Pancreas (tissue), 10 donors: ENCODE data around the gene PIP4K2A. TPM values are rescaled to one million over a fixed set of nuclear protein-coding genes. Genes with fewer than 3 reads are reported as not detected.

Experiments
- ATAC-seq, 4 donors: fragments of 200-7000 bp; cut with Tn5 transposase; one replicate each; pipeline versions ENCODE4 v1.8.0 to v1.9.1; 2020; ENCODE audit warnings: mild to moderate bottlenecking in 4 of 4, moderate library complexity in 4 of 4
- DNase-seq, 6 donors: peaks; one replicate each; pipeline ENCODE4 v3.0.0-alpha.2; 2020
- FAIRE-seq: peaks from 2 replicates; lab custom pipeline; 2012; peaks lifted over from hg19 to GRCh38; lab: Jason Lieb, UNC
- H3K27ac ChIP-seq, 4 donors: fragments of 200-600 bp; sonication (generic); 1 replicate in 3 of 4; 2 replicates in 1 of 4; pipeline versions ENCODE4 v1.5.0 to v1.8.0; 2020
- H3K27me3 ChIP-seq, 4 donors: fragments of 200-600 bp; one replicate each; pipeline ENCODE4 v1.8.0; 2021
- H3K36me3 ChIP-seq, 3 donors: fragments of 200-600 bp; sonication (generic) in 1 of 3; one replicate each; pipeline versions ENCODE4 v1.5.0 to v1.8.0; 2020 to 2021
- H3K4me1 ChIP-seq, 3 donors: fragments of 200-600 bp; one replicate each; pipeline ENCODE4 v1.8.0; 2021
- H3K4me3 ChIP-seq, 4 donors: fragments of 200-600 bp; sonication (generic) in 2 of 4; one replicate each; pipeline versions ENCODE4 v1.5.0 to v1.8.0; 2020 to 2021
- H3K9me3 ChIP-seq, 4 donors: fragments of 200-600 bp; one replicate each; pipeline ENCODE4 v1.8.0; 2021
- WGBS, 2 donors: extraction: QIAGEN DNeasy Blood & Tissue Kit; methylation state at CpG; one replicate each; pipeline ENCODE4 v1.1.7; 2013; 5-methylcytosine and 5-hydroxymethylcytosine counted together
- intact Hi-C, 3 donors: fragments of 100-400 bp; cut with DNase I; formaldehyde crosslinking; loops; one replicate each; pipeline versions ENCODE4 v1.11.1 to v1.14.2; 2022
- polyA plus RNA-seq, 2 donors: library from polyadenylated mRNA; stranded (reverse); fragments of 200-250 nt; gene quantifications; one replicate each; pipeline ENCODE4 v1.2.3, GENCODE V29; 2013
- total RNA-seq, 6 donors: library from RNA; stranded (reverse); fragmentation: NEBNext Ultra II Directional in 4 of 6; extraction: Animal tissue kit (Norgen Biotek cat#: 25700) in 4 of 6; gene quantifications; one replicate each; pipeline versions ENCODE4 v1.2.1 to v1.2.4, GENCODE V29; 2021 to 2023
- TF ChIP-seq, protein P1 (sequence below), 4 donors: fragments of 200-600 bp; sonication (generic) in 3 of 4; IDR thresholded peaks; one replicate each; pipeline versions ENCODE4 v1.5.0 to v1.8.0; 2021; ENCODE audit warnings: antibody characterized with exemption in 4 of 4
- donor health status: healthy with polysubstance abuse.
- donor health status: DM: no; HTN: no; CAD: no; lungs with moderate emphysema.
- donor health status: DM: no; HTN: no; CAD: no.
- donor health status: control.
- donor health status: control.
- donor health status: Bipolar disorder and iron deficiency.
- donor health status: DM: yes; HTN: yes; CAD: no.
- donor health status: DM: no; HTN: no; CAD: no.
- donor health status: DM: no; HTN: no; CAD: no.
- donor health status: DM: yes; HTN: yes; CAD: no.

Gene PIP4K2A
- total and polyA plus RNA-seq, 8 donors = 3.6 to 17.8 (median 6.7) TPM

DNA sequence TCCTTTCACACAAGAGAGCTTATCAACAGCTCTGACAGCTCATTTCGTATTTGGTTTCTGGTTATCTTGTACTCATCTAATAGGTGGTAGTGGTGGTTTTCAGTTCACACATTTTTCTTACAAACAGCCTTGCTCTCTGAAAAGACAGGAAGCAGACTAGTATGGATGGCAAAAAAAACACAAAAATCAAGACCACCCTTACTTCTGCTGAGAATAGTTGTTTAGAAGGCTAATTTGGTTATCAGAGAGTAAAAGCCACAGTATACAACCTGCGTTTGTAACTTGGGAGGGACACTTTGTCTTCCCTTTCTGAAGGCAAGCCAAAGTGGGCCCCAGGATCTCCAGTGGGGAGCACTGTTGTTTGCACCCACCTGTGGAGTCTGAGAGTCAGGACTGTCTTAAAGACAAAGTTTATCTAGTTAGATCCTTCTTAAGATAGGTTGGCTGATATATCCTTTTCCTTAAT lies 68.0 kb downstream of the PIP4K2A start:
- no peaks in the 10 kb centered on the region for H3K9me3 ChIP-seq
- H3K4me3 ChIP-seq = no peak overlapping the region
- intact Hi-C loops = no loop called here
- no peak for DNase-seq
- no peaks in the 10 kb centered on the region for H3K36me3 ChIP-seq
- FAIRE-seq = no peak
- 56 to 63% methylated on average over 2 of the region's 2 CpGs for WGBS, 2 donors
- H3K27ac ChIP-seq = no peak overlapping the region
- no peaks in the 10 kb centered on the region for H3K27me3 ChIP-seq
- TF ChIP-seq, protein P1, sequence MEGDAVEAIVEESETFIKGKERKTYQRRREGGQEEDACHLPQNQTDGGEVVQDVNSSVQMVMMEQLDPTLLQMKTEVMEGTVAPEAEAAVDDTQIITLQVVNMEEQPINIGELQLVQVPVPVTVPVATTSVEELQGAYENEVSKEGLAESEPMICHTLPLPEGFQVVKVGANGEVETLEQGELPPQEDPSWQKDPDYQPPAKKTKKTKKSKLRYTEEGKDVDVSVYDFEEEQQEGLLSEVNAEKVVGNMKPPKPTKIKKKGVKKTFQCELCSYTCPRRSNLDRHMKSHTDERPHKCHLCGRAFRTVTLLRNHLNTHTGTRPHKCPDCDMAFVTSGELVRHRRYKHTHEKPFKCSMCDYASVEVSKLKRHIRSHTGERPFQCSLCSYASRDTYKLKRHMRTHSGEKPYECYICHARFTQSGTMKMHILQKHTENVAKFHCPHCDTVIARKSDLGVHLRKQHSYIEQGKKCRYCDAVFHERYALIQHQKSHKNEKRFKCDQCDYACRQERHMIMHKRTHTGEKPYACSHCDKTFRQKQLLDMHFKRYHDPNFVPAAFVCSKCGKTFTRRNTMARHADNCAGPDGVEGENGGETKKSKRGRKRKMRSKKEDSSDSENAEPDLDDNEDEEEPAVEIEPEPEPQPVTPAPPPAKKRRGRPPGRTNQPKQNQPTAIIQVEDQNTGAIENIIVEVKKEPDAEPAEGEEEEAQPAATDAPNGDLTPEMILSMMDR (IDR thresholded peaks at IDR 0.05) = no peak
- no peak for ATAC-seq
- peaks cover 0 to 4% (median 0%) of the 10 kb centered on the region in 3 donors for H3K4me1 ChIP-seq

DNA sequence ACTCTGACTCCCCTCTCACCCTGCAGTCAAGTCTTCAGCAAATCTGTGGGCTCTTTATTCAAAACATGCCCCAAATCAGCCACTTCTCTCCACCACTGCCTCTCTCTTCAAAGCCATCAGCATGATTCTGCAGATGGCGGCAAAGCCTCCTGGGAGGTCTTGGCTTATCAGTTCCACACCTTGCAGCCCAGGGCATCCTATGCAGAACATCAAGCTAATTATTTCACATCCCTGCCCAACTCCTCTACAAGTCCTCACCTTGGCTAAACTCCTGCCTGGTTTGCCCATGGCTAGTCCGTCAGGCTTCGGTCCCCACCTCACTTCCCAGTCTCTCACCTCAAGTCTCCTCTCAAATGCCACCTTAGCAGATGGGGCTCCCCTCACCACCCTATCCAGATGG lies 70.2 kb downstream of the PIP4K2A start:
- intact Hi-C loops = no loop called here
- no peaks in the 10 kb centered on the region for H3K36me3 ChIP-seq
- H3K4me3 ChIP-seq = no peak overlapping the region
- DNase-seq (no peak), FAIRE-seq (no peak), ATAC-seq (no peak)
- no peaks in the 10 kb centered on the region for H3K27me3 ChIP-seq
- WGBS, 2 donors = 81 to 98% methylated on average over 3 of the region's 3 CpGs
- TF ChIP-seq, protein P1 (IDR thresholded peaks at IDR 0.05) = no peak
- peaks cover 0 to 4% (median 0%) of the 10 kb centered on the region in 3 donors for H3K4me1 ChIP-seq
- no peaks in the 10 kb centered on the region for H3K9me3 ChIP-seq
- no peak overlapping the region for H3K27ac ChIP-seq

DNA sequence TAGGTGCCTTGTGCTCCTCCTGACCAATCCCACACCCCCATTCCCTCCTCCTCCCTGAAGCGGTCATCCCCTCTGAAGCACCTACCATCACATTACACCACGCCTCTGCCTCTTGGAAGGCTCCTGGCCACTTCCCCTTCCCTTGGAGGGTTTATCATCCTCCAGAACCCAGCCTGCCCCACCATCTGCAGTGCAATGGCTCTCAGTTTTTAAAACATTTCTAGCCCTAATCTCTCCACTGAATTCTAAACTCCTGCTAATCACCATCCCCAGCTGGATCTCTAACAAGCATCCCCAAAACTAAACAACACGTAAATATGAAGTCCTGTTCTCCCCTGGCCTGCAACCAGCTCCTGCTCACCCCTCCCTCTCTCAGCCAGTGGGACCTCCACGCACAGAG lies 70.6 kb downstream of the PIP4K2A start:
- 95 to 97% methylated on average over 4 of the region's 4 CpGs for WGBS, 2 donors
- H3K4me3 ChIP-seq = no peak overlapping the region
- H3K27ac ChIP-seq = no peak overlapping the region
- DNase-seq (no peak), FAIRE-seq (no peak), ATAC-seq (no peak)
- peaks cover 0 to 4% (median 0%) of the 10 kb centered on the region in 3 donors for H3K4me1 ChIP-seq
- intact Hi-C loops = no loop called here
- no peaks in the 10 kb centered on the region for H3K36me3 ChIP-seq
- no peaks in the 10 kb centered on the region for H3K27me3 ChIP-seq
- TF ChIP-seq, protein P1 (IDR thresholded peaks at IDR 0.05) = no peak
- H3K9me3 ChIP-seq = no peaks in the 10 kb centered on the region

DNA sequence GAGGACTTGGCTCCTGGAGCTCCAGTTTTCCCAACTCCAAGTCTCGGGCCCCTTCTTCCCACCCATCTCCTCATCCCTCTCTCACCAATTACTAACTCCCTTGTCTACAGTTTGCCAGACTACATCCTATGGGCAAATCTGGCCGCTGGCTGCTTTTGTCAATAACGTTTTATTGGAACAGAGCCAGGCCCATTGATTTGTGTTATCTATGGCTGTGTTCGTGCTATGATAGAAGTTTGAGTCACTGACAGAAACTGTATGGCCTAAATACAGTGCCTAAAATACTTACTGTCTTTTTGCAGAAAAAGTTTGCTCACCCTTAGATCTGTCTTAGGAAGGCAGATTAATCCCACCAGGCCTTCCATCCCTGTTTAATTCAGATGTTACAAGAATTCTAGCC lies 71.3 kb downstream of the PIP4K2A start:
- FAIRE-seq = no peak

DNA sequence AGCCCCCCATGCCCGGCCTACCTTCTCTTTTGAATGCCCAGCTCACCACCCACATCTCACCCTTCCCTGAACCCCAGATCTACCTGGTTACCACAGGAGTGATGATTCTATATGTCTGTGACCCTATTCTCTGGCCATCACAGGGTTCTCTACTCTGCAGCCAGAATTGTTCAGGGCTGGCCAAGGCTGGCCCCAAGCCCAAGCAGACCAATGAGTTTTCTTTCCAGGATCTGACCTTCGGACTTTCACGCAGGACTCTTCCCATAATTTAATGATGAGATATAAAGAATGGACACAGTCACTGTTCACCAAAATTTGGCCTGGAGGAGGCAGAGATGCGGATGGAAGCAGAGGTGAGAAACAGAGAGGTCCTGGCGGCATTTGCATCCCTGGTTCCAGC lies 72.6 kb downstream of the PIP4K2A start:
- intact Hi-C loops = no loop called here
- Histone ChIP-seq H3K36me3 (no peaks in the 10 kb centered on the region), H3K4me1 (no peaks in the 10 kb centered on the region), H3K4me3 (no peak overlapping the region), H3K27me3 (no peaks in the 10 kb centered on the region), H3K27ac (no peak overlapping the region), H3K9me3 (no peaks in the 10 kb centered on the region)
- TF ChIP-seq, protein P1 (IDR thresholded peaks at IDR 0.05) = no peak
- FAIRE-seq = no peak
- WGBS, 2 donors = 84 to 87% methylated on average over 5 of the region's 5 CpGs
- no peak for DNase-seq
- no peak for ATAC-seq

More for the DNA sequence above, 71.3 kb downstream of the PIP4K2A start:
- ATAC-seq = no peak
- no peaks in the 10 kb centered on the region for H3K27me3 ChIP-seq
- no peaks in the 10 kb centered on the region for H3K9me3 ChIP-seq
- H3K27ac ChIP-seq = no peak overlapping the region
- WGBS, 2 donors = 29 to 31% methylated on average over 4 of the region's 4 CpGs
- no peak overlapping the region for H3K4me3 ChIP-seq
- peaks cover 0 to 2% (median 0%) of the 10 kb centered on the region in 3 donors for H3K4me1 ChIP-seq
- TF ChIP-seq, protein P1 (IDR thresholded peaks at IDR 0.05) = no peak
- no peaks in the 10 kb centered on the region for H3K36me3 ChIP-seq
- intact Hi-C loops = no loop called here
- no peak for DNase-seq
